ENCODE measurements around the gene NEURL1B.

- TF ChIP-seq, protein P1, sequence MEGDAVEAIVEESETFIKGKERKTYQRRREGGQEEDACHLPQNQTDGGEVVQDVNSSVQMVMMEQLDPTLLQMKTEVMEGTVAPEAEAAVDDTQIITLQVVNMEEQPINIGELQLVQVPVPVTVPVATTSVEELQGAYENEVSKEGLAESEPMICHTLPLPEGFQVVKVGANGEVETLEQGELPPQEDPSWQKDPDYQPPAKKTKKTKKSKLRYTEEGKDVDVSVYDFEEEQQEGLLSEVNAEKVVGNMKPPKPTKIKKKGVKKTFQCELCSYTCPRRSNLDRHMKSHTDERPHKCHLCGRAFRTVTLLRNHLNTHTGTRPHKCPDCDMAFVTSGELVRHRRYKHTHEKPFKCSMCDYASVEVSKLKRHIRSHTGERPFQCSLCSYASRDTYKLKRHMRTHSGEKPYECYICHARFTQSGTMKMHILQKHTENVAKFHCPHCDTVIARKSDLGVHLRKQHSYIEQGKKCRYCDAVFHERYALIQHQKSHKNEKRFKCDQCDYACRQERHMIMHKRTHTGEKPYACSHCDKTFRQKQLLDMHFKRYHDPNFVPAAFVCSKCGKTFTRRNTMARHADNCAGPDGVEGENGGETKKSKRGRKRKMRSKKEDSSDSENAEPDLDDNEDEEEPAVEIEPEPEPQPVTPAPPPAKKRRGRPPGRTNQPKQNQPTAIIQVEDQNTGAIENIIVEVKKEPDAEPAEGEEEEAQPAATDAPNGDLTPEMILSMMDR (IDR thresholded peaks at IDR 0.05), result no peak
- no peak for TF ChIP-seq POLR2A (IDR thresholded peaks at IDR 0.05)
These were observed 47.3 kb upstream of the NEURL1B start for GRCh38 chr5:172593721-172594235.
